Keratinocyte (primary cell): ENCODE results near the gene HS6ST3. TPM values are rescaled to one million over a fixed set of nuclear protein-coding genes. Genes with fewer than 3 reads are reported as not detected.

Experiments
- DNase-seq: peaks from one replicate; pipeline ENCODE4 v3.0.0-alpha.2; 2011; ENCODE audit warnings: low read depth, missing footprints, low spot score
- FAIRE-seq: peaks from 2 replicates; lab custom pipeline; 2011; peaks lifted over from hg19 to GRCh38; lab: Jason Lieb, UNC
- H2AFZ ChIP-seq: 2 replicates; pipeline ENCODE4 v1.6.0; 2012; ENCODE audit warnings: low read length, control low read depth, inconsistent platforms; ENCODE audit not compliant: control insufficient read depth
- H3K27ac ChIP-seq: 2 replicates; pipeline ENCODE4 v1.5.1; 2011; ENCODE audit warnings: low read length; ENCODE audit not compliant: control insufficient read depth, insufficient read depth
- H3K27me3 ChIP-seq: 3 replicates; pipeline ENCODE4 v1.6.0; 2011; ENCODE audit warnings: low read length; ENCODE audit not compliant: control insufficient read depth, insufficient read depth; ENCODE audit errors: extremely low read depth
- H3K36me3 ChIP-seq, 2 experiments: 2 replicates in 1 of 2; 3 replicates in 1 of 2; pipeline ENCODE4 v1.5.1; 2011; ENCODE audit warnings: low read length in 2 of 2, mild to moderate bottlenecking in 1 of 2; ENCODE audit not compliant: control insufficient read depth in 2 of 2, insufficient read depth in 2 of 2; ENCODE audit errors: extremely low read depth in 1 of 2
- H3K4me1 ChIP-seq: 3 replicates; pipeline ENCODE4 v1.5.1; 2011; ENCODE audit warnings: low read length; ENCODE audit not compliant: control insufficient read depth, insufficient read depth; ENCODE audit errors: extremely low read depth
- H3K4me2 ChIP-seq: 3 replicates; pipeline ENCODE4 v1.6.0; 2011; ENCODE audit warnings: low read depth, low read length; ENCODE audit not compliant: control insufficient read depth, insufficient read depth; ENCODE audit errors: extremely low read depth
- H3K4me3 ChIP-seq, 3 experiments: fragments of 200-600 bp in 1 of 3; sonication (generic) in 1 of 3; 2 replicates in 2 of 3; 3 replicates in 1 of 3; pipeline ENCODE4 v1.5.1; 2011 to 2016; ENCODE audit warnings: low read length in 3 of 3, mild to moderate bottlenecking in 3 of 3, control low read depth in 2 of 3, inconsistent platforms in 1 of 3, low read depth in 1 of 3, mixed read lengths in 1 of 3, mixed run types in 1 of 3, moderate library complexity in 1 of 3; ENCODE audit not compliant: control insufficient read depth in 2 of 3, insufficient read depth in 2 of 3; ENCODE audit errors: extremely low read depth in 1 of 3
- H3K79me2 ChIP-seq: 2 replicates; pipeline ENCODE4 v1.6.0; 2012; ENCODE audit warnings: low read length; ENCODE audit not compliant: control insufficient read depth, insufficient read depth
- H3K9ac ChIP-seq: 3 replicates; pipeline ENCODE4 v1.6.0; 2011; ENCODE audit warnings: low read length; ENCODE audit not compliant: control insufficient read depth, insufficient read depth; ENCODE audit errors: extremely low read depth
- H3K9me1 ChIP-seq: 3 replicates; pipeline ENCODE4 v1.6.0; 2011; ENCODE audit warnings: low read length; ENCODE audit not compliant: control insufficient read depth, insufficient read depth; ENCODE audit errors: extremely low read depth
- H3K9me3 ChIP-seq: 2 replicates; pipeline ENCODE4 v1.5.1; 2012; ENCODE audit warnings: low read depth, low read length; ENCODE audit not compliant: control insufficient read depth
- H4K20me1 ChIP-seq: 3 replicates; pipeline ENCODE4 v1.6.0; 2011; ENCODE audit warnings: low read length; ENCODE audit not compliant: control insufficient read depth, insufficient read depth; ENCODE audit errors: extremely low read depth
- CTCF ChIP-seq, 3 experiments: IDR thresholded peaks in 1 of 3; conservative IDR thresholded peaks in 1 of 3; optimal IDR thresholded peaks in 1 of 3; 2 replicates in 2 of 3; 3 replicates in 1 of 3; pipeline versions ENCODE3 to v1.5.1; 2011; ENCODE audit warnings: low read length in 3 of 3, mild to moderate bottlenecking in 3 of 3, moderate library complexity in 2 of 3, control low read depth in 1 of 3, inconsistent platforms in 1 of 3; ENCODE audit not compliant: insufficient read depth in 2 of 3; ENCODE audit errors: extremely low read depth in 1 of 3
- EZH2 ChIP-seq: IDR thresholded peaks from one replicate; pipeline ENCODE4 v1.6.1; 2012; ENCODE audit warnings: inconsistent platforms, mild to moderate bottlenecking, low read length, moderate library complexity
- dilution Hi-C: fragments of 300-500 bp; cut with MboI; formaldehyde crosslinking; loops from one replicate; pipeline ENCODE4 v1.7.0; 2020; ENCODE audit warnings: low sequenced_read_pairs; ENCODE audit not compliant: extremely low pct_ligation_motif_present
- polyA plus RNA-seq, 5 experiments: library from polyadenylated mRNA; depleted of rRNA in 3 of 5; stranded (reverse) in 3 of 5; stranded (forward) in 1 of 5; unstranded in 1 of 5; fragments of >200 nt; gene quantifications; 1 replicate in 1 of 5; 2 replicates in 3 of 5; 3 replicates in 1 of 5; pipeline versions ENCODE4 v1.2.1 to v1.2.3, GENCODE V29; 2011 to 2012; ENCODE audit warnings: missing spikeins in 2 of 5, low read depth in 1 of 5, low replicate concordance in 1 of 5

The HS6ST3 gene
- polyA plus RNA-seq, 1 donor (not counting 4 experiments of a cell fraction or from before 2014, with no cell fraction given): 0.03 TPM

DNA sequence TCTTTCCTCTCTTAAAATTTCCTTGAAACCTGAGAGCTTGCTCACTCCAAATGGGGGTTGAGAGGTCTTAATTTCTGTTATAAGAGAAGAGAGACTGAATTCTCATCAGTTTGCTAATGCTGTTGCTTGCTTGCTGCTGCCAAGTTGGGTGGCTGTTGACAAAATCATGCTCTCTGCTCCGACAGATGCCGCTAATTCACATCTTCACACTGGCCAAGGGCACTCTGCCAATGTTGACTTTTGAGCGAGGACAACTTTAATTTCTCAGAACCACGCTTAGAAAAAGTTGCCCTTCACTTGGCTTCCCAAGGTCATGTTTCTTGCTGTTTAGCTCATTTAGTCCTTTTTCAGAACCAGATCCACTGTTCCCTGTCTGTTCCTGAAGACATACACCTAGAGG lies 402.9 kb downstream of the HS6ST3 start:
- no peak overlapping the region for H3K27ac ChIP-seq
- no peak overlapping the region for H3K4me2 ChIP-seq
- H3K9ac ChIP-seq: no peak overlapping the region
- H3K36me3 ChIP-seq: no peaks in the 10 kb centered on the region
- H4K20me1 ChIP-seq: no peaks in the 10 kb centered on the region
- TF ChIP-seq CTCF (optimal IDR thresholded peaks at IDR 0.05 in 1 of 3, IDR thresholded peaks at IDR 0.05 in 1 of 3, conservative IDR thresholded peaks at IDR 0.05 in 1 of 3; ENCODE audit: extremely low read depth in 1 of 3, insufficient read depth in 2 of 3, low read length in 3 of 3) (no peak), EZH2 (no peak)
- dilution Hi-C loops: no loop called here
- no peaks in the 10 kb centered on the region for H3K79me2 ChIP-seq
- H3K27me3 ChIP-seq: no peaks in the 10 kb centered on the region
- no peak overlapping the region for H3K4me3 ChIP-seq
- DNase-seq (no peak), FAIRE-seq (no peak)
- H3K9me1 ChIP-seq: no peaks in the 10 kb centered on the region
- no peaks in the 10 kb centered on the region for H3K4me1 ChIP-seq
- H3K9me3 ChIP-seq: no peaks in the 10 kb centered on the region
- H2AFZ ChIP-seq: no peak overlapping the region

GRCh38 chr13:96499656-96500055 lies 409.7 kb downstream of the HS6ST3 start:
- no peak overlapping the region for H3K9ac ChIP-seq
- TF ChIP-seq EZH2 (no peak), CTCF (optimal IDR thresholded peaks at IDR 0.05 in 1 of 3, IDR thresholded peaks at IDR 0.05 in 1 of 3, conservative IDR thresholded peaks at IDR 0.05 in 1 of 3; ENCODE audit: extremely low read depth in 1 of 3, insufficient read depth in 2 of 3, low read length in 3 of 3) (no peak)
- H3K9me1 ChIP-seq: no peaks in the 10 kb centered on the region
- H3K27ac ChIP-seq: no peak overlapping the region
- no peak overlapping the region for H3K4me2 ChIP-seq
- no peaks in the 10 kb centered on the region for H3K4me1 ChIP-seq
- no peak for FAIRE-seq
- H3K4me3 ChIP-seq: no peak overlapping the region
- no peaks in the 10 kb centered on the region for H3K9me3 ChIP-seq
- no peaks in the 10 kb centered on the region for H3K36me3 ChIP-seq
- H4K20me1 ChIP-seq: no peaks in the 10 kb centered on the region
- H3K27me3 ChIP-seq: no peaks in the 10 kb centered on the region
- DNase-seq: no peak
- dilution Hi-C loops: no loop called here
- H2AFZ ChIP-seq: no peak overlapping the region
- H3K79me2 ChIP-seq: no peaks in the 10 kb centered on the region
